Glomerular visceral epithelial cell (primary cell): Measurements from ENCODE around the gene FBXO34.

Experiments
- DNase-seq: peaks from one replicate; pipeline ENCODE4 v3.0.0-alpha.2; 2016; ENCODE audit errors: extremely low spot score

The FBXO34 gene

DNA sequence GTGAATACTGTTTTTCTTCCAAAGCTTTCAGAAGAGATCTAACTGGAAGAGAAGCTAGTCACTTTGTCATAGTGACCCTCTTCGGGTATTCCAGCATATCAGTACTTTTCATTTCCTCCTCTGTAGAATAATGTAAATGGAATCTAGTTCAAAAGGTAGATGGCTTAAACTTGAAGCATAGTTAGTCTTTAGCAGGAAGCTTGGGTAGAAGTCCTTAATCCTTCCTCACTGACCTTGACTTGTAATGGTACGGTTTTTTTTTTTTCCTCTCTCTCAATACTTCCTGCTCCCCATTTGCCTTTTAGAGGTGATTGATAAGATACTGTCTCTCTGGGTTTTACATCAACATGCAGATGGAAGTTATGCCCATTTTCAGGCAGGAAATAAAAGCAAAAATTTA lies 1.7 kb downstream of the FBXO34 start:
- DNase-seq, result no peak

DNA sequence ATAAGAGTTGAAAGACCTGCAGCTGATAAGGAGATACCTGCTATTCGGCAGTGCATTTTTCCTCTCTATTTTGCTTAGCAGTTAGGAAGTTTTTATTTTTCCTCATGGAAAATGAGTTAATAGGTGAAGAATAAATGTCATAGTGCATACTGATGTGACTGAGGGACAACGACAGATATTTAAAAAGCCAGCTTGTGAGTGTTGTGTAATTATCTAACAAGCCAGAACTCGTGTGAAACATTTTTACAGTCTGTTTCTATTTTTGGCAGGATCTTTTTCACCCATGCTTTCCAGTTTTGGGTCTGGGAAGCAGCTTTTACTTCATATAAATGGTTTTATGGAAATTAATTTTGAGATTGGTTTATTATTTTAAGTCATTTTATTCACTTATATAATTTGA lies 2.9 kb downstream of the FBXO34 start:
- DNase-seq, result no peak

DNA sequence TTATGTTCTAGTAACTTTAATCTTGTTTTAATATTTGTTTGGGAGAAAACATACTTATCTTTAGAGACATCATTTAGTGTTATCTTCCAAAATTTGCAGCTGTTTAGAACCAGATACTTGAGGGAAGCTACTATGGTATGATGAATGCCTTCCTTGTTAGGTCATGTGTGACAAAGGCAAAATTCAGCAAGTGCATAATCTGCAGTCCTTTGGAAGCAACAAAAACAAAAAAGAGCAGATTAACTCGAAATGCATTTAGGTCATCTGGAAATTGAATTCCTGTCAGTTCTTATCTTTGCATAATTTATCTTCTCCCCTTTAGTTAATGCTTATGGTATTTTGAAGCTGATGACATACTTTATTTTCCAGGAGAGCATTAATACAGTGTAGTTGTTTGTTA lies 3.5 kb downstream of the FBXO34 start:
- DNase-seq, result peak; percentile 20

DNA sequence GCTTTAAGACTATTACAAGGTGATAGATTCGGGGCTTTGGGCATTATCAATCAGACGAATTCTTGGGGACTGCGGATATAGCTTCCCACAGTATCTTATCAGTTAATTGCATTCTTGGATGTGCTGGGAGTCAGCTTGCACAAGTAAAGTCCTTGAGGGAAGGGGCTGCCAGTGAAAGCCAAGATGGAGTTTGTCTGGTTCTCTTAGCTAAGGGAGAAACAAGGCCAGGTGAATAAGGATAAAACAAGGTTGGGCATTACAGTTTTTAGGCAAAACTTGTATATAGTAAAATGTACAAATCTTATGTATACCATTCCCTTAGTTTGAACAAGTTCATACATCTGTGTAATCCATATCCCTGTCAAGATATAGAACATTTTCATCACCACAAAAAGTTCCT lies 5.5 kb downstream of the FBXO34 start:
- no peak for DNase-seq

DNA sequence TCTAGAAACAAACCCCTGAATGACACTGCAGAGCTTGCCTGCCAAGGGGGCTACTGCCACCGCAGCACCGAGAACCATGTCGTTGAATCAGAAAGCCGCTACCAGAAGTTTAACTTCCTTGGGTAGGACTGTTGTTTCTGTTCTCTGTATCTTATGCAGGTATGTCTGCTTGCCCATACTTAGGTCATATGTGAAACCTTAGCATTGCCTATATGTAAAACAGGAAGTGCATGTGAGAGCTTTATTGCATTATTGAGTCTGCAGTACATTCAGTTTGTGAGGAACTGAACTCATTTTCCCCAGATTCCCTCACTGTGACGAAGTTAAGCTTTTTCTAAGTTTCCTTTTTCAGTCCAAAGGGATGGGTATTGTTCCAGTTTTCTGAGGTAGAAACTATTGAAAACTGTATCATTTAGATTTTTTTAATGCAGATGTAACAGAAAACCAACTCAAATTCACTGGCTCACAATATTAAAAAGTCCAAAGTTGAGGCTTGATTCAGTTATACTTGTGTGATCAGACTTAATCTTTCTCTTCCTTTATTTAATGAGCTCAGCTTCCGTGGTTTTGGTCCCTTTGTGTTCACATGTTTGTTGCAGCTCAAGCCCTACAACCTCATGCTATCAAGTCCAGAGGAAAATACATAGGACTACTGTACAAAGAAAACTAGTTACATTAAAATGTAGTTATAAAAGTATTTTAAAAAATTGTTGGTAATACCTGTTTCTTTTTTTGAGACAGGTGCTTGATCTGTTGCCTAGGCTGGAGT lies 6.9 kb downstream of the FBXO34 start:
- no peak for DNase-seq

DNA sequence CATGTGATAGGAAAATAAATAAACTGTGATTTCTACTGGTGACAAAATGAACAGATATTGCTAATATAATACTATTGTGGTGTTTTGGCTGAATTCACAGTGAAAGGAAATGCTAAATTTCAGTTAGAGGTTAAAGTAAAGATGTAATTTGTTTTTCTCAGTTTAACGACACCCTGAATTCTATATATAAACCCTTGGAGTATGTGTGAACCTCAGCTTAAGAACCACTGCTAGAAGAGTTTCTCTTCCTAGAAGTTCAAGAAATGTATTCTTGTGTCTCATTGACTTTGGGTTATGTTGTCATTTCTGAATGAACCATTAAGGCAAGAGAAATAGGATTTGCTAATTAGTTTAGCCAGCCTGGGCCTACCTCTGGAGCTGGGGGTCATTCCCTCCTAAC lies 8.2 kb downstream of the FBXO34 start:
- DNase-seq, result no peak

DNA sequence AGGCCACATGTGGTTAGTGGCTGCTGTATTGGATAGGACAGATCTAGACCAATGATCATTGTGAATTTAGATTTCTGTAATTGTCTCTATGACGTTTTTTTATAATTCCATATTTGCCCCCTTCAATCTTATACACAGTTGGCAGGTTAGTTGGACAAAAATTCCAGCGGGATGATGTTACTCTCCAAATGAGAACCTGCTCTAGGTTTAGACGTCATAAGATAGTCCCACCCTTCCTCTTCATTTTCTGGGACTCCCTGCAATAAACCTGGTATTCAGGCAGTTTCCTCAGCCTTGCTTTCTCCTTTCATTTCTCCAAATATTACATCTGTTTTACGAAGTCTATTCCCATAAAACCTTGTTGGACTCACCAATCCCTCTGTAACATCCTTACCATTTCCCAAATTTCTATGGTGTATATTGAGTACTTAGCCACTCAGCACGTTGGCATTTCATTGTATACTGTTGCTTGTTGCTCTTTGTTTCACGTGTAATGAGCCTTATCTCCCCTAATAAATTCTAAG lies 10.2 kb downstream of the FBXO34 start:
- no peak for DNase-seq

DNA sequence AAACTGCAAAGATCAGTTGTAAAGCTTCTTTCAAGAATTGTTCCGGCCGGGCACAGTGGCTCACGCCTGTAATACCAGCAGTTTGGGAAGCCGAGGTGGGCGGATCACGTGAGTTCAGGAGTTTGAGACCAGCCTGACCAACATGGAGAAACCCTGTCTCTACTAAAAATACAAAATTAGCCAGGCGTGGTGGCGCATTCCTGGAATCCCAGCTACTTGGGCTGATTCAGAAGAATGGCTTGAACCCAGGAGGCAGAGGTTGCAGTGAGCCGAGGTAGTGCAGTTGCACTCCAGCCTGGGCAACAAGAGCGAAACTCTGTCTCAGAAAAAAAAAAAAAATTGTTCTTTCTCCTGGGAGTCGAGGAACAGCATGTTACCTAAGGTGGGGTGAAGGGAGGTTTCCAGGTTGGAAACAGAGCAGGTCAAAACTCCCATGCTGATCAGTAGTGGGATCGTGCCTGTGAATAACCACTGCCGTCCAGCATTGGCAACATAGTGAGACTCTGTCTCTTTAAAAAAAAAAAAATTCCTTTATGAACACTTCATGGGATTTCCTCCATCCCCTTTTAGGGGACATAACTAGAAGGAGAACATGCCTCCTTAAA lies 13.9 kb downstream of the FBXO34 start:
- DNase-seq, result peak; percentile 51

DNA sequence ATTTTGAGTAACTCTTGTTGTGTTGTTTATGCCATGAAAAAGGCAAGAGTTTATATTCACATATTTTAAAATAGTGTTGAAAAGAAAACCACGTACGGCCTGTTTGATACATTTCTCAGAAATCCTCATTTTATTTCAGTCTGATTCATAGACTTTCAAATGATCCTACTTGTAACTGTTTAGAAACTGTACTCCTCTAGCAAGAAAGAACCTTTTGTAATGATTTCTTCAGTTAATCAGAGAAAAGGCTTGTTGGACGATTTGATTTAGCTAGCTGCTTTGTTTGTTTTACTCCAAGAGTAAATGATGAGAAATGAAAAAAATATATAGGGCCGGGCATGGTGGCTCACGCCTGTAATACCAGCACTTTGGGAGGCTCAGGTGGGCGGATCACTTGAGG lies 17.2 kb downstream of the FBXO34 start:
- DNase-seq, result no peak

DNA sequence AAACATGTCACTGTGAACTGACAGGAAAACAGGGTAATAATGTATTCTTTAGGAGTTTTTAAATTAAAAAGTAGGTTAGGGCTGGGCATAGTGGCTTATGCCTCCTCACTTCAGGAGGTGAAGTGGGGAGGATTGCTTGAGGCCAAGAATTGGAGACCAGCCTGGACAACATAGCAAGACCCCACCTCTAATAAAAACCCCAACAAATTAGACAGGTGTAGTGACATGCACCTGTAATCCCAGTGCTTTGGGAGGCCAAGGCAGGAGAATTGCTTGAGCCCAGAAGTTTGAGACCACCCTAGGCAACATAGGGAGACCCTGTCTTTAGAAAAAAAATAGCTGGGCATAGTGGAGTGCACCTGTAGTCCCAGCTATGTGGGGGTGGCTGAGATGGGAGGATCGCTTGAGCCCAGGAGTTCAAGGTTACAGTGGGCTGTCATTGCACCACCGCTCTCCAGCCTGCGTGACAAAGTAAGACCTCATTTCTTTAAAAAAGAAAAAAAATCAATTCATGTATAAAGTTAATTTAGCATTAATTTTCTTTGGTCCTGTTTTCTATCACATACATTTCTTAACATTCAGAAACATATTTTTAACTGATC lies 20.4 kb downstream of the FBXO34 start:
- DNase-seq, result no peak

DNA sequence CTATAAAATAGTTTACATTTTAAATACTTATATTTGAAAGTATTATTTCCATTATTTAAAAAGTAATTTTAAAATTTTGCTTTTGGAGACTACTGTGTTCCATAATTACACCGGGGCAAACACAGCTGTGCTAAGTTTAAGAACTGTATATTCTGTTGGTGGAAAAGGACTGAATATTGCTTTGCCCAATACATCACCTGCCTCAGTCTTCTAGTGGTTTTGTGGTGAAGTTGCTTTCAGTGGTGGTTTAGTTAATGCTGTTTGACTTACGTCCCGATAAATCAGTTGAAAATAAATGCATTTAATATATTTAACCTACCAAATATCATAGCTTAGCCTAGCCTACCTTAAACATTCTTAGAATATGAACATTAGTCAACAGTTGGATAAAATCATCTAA lies 23.4 kb downstream of the FBXO34 start:
- no peak for DNase-seq

DNA sequence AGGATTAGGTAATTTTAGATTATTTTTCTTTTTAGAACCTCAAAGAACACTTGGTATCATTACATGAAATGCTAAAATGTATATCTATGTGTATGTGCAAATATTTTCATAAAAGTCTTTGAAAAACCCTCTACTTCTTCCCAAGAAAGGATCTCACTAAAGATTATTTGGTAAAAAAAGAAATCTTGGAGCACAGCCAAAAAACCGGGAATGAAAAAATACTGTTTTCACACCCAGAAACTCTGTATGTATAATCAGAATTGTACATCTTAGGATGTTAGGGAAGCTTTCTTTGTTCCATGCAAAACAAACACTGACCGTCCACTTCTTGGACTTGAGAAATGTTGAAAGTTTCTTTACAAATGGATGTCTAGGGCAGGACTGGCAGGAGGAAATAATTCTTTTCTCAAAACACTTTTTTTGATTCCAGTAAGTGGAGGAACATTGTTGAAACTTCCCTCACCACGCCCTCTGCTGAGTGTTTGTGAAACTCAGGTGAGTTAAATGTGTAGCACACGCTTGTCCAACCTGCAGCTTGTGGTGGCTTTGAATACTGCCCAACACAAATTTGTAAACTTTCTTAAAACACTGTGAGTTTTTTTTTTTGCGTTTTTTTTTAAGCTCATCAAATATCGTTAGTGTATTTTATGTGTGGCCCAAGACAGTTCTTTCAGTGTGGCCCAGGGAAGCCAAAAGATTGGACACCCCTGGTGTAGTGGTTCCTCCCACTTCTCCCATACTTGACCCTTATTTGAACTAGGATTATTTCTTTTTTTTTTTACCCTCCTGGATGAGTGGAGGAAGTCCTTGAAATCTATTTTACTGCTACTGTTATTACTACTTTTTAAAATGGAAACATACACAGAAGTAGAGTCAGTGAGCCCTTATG lies 26.6 kb downstream of the FBXO34 start:
- DNase-seq, result no peak

DNA sequence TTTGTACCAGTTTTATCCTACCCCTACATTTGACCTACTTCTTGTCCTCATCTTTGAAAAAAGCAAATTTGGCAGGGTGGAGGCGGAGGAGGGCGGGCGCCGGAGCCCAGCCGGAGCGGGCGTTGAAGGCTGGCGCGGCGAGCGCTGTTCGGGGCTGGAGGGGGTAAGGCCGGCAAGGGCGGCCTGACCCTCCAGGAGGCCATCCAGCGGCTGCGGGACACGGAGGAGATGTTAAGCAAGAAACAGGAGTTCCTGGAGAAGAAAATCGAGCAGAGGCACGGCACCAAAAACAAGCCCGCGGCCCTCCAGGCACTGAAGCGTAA lies 27.2 kb downstream of the FBXO34 start:
- DNase-seq, result no peak

DNA sequence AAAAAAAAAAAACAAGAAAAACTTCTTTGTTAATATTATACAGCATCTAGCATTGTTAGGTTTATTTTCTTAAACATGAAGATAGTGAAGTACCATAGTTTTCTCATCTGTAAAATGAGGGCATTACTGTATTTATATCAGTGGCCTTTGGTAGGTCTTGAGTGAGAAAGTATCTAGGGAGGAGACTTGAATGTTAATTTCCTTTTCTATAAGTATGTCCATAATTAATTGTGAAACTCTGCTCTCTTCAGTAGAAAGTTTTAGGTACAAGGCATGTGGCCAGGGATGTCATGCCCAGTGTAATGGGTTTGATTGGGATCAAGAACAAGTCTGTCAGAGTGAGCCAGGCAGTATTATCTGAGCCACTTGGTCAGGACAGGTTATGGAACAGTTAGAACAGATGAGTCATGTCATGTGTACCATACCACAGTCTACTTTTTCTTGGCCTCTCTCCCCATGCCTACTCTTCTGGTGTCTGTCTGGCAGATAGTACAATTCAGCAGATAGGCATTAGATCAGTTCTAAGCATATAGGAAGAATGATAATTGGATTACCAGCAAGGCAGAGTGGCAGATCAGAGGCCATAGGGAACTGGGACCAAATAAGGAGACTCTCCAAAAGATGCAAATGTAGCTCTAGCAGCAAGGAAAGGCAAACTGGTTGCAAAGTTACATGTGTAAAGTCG lies 30.4 kb downstream of the FBXO34 start:
- peak; percentile 56 for DNase-seq

DNA sequence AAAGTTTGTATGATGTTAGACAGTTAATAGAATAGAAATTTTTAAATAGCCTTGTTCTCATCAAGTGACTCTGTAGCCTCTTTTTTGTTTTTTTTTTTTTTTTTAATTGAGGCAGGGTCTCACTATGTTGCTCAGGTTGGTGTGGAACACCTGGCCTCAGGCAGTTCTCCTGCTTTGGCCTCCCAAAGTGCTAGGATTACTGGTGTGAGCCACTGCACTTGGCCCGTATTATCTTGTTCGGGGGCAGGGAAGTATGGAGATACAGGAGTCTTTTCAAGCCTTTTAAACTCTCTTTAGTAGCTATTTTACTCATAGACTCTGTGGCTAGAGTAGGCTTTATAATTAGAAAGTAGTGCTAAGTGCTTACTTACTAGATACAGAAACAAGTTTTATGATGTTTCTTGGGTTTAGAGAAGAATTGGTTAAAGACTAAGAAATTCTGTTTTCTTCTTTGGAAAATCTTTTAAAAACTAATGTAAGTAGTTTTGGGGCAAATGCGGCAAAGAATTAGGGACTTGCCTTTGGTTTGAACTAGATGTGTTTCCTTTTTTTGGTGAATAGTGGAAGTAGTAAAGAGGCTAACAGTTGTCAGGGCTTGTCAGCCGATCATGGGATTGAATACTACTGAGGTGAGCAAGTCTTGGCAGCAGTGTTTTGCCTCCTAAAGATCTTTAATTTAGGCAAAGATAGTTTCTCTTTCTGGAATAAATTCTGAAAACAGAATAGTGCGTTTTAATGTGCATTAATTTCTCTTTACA lies 31.3 kb downstream of the FBXO34 start:
- DNase-seq, result no peak

DNA sequence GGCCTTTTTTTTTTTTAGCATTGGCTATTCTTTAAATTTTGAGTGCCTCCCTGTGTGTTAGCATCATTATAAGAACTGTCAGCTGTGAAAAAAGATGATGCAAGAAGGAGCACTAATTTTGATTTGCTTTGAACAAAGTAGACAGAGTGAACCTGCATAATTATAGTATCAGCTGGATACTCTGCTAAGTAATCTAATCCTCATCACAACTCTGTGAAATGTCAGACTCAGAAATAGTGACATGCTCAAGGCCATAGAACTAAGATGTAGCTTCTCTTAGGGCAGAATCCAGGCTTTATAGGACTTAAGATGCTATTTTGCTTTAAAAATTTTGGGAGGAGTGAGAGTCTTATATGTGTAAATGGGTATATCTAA lies 31.9 kb downstream of the FBXO34 start:
- DNase-seq, result no peak

DNA sequence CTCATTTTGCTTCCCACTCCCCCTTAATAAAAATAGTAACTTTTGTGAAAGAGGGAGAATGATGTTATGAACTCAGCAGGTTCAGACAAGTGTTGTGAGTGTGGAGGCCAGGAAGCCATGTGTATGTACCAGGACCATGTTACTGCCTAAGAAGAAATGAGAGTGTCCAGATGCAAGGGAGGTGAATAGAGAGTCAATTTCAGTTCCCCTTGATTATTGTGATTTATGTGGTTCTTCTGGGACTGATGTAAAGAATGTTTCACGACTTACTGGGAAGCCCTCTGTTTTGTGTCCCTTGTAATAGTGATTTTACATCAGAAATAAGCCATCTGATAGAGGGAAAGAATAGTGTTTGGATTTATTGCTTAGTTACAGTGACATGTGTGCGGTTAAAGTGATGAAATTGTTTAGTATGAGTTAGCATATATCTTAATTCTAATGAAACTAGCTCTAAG lies 32.5 kb downstream of the FBXO34 start:
- DNase-seq, result no peak

DNA sequence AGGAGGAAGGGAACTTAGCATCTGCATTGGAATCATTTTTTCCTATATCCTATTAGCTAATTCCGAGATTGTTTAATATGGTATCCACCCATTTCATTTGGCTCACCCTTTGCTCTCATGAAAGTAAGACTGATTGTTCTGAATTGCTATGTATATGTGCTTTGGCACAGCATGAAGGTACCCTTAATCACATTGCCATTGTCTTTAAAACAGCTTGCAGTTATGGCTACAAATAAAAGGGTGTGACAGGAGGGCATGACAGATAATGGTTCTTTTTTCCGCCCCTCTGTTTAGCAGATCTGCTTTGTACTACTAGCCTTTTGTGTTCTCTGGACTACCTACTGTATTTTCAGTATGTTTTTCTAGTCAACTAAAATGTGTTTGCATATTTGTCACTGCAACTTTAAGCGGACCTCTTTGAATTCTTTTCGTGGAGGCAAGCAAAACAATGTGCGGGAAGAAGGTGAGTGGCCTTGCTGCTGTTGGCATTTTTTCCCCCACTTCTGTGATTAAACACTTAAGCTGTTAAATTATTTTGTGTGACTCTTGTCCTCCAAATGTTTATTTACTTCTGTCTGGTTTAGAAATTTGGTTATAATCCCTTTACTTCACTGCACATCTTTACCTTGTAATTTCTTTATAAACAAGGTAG lies 35.8 kb downstream of the FBXO34 start:
- no peak for DNase-seq

DNA sequence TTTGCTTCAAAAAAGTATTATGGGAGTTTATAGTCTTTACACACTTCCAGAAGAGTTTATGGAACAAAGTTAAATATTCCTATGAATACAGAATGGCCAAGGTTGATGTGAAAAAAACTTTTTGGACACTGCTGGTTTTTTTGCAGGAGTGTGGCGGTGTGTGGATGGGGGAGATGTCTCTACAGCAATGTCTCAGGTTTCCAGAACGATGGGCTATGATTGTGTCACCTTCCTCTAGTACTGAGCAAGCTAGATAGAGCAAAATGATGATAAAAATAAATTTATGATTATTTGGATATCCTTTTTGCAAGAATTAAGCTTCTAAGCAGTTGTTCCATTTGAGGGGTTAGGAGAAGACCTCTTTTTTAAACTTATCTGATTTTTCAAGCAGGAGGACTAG lies 37.9 kb downstream of the FBXO34 start:
- no peak for DNase-seq

DNA sequence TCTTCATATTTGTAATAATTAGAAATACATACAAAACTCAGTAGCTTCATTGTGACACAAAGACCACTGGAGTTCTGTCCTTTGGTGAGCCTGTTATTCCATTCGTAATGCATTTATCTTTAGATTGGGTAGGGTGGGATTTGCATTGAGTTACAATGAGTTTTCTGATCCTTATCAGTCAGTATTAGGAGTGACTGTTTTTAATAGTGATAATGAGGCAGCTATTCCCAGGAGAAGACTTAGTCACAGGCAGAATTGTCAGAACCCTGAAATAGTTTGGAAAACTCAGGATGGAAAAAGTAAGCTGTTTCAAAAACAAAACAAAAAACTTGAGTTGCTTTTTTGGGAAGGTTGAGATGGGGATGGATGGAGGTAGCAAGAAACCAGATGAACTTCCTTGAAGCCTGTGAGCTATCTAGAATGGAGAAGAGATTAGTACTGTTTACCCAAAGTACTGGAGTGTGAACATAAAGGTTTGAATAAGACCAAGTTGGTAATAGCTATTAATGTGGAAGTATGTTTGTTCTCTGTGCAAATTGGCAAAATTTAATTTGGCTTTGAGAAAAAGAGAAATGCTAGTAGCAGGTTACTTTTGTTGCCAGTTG lies 38.6 kb downstream of the FBXO34 start:
- DNase-seq, result no peak
